H1 (cell line): ENCODE data around the gene ITSN1.

Experiments
- CBX8 ChIP-seq: fragments of 300-800, 300-1000 bp; sonication (generic); IDR thresholded peaks from 2 replicates; pipeline ENCODE4 v1.7.1; 2016; ENCODE audit warnings: low read depth, low read length, borderline replicate concordance
- EGR1 ChIP-seq: IDR thresholded peaks from 2 replicates; pipeline ENCODE4 v1.6.1; 2011; ENCODE audit warnings: low read depth, low read length, borderline replicate concordance
- EP300 ChIP-seq, 2 experiments: IDR thresholded peaks; 1 replicate in 1 of 2; 2 replicates in 1 of 2; pipeline ENCODE4 v1.6.1; 2011 to 2012; ENCODE audit warnings: low read depth in 2 of 2, low read length in 2 of 2, mild to moderate bottlenecking in 2 of 2, borderline replicate concordance in 1 of 2, inconsistent platforms in 1 of 2, moderate library complexity in 1 of 2
- GABPA ChIP-seq: IDR thresholded peaks from 2 replicates; pipeline ENCODE4 v1.6.1; 2011; ENCODE audit warnings: mild to moderate bottlenecking, low read length, moderate library complexity, borderline replicate concordance; ENCODE audit not compliant: insufficient read depth
- MAX ChIP-seq: IDR thresholded peaks from 2 replicates; pipeline ENCODE4 v1.6.1; 2012; ENCODE audit warnings: inconsistent platforms
- PHF8 ChIP-seq: fragments of 200-600 bp; sonication (generic); conservative IDR thresholded peaks from 2 replicates; pipeline ENCODE4 v1.7.1; 2012; ENCODE audit warnings: low read depth, mild to moderate bottlenecking, inconsistent platforms, low read length, moderate library complexity
- POLR2AphosphoS5 ChIP-seq: IDR thresholded peaks from 2 replicates; pipeline ENCODE4 v1.6.1; 2011; ENCODE audit warnings: low read depth, low read length
- SP1 ChIP-seq: IDR thresholded peaks from 2 replicates; pipeline ENCODE4 v1.6.1; 2011; ENCODE audit warnings: low read depth, low read length
- SP4 ChIP-seq: IDR thresholded peaks from 2 replicates; pipeline ENCODE4 v1.6.1; 2012; ENCODE audit warnings: low read length, inconsistent platforms
- YY1 ChIP-seq: IDR thresholded peaks from 2 replicates; pipeline ENCODE4 v1.6.1; 2011; ENCODE audit warnings: low read depth, mild to moderate bottlenecking, low read length
- TF ChIP-seq, protein P1 (sequence below), 3 experiments: IDR thresholded peaks; 1 replicate in 2 of 3; 2 replicates in 1 of 3; pipeline versions ENCODE4 v1.5.1 to v1.6.1; 2011; ENCODE audit warnings: low read length in 3 of 3, mild to moderate bottlenecking in 3 of 3, inconsistent platforms in 2 of 3, low read depth in 1 of 3, moderate library complexity in 1 of 3; ENCODE audit not compliant: insufficient read depth in 1 of 3; ENCODE audit errors: control extremely low read depth in 1 of 3

- TF ChIP-seq POLR2AphosphoS5 (no peak), PHF8 (no peak), EP300 (IDR thresholded peaks at IDR 0.05; ENCODE audit: borderline replicate concordance in 1 of 2, low read depth in 2 of 2, low read length in 2 of 2) (no peak), EGR1 (no peak), SP4 (no peak), GABPA (no peak), YY1 (no peak), MAX (no peak), CBX8 (no peak), SP1 (no peak)
- TF ChIP-seq, protein P1, sequence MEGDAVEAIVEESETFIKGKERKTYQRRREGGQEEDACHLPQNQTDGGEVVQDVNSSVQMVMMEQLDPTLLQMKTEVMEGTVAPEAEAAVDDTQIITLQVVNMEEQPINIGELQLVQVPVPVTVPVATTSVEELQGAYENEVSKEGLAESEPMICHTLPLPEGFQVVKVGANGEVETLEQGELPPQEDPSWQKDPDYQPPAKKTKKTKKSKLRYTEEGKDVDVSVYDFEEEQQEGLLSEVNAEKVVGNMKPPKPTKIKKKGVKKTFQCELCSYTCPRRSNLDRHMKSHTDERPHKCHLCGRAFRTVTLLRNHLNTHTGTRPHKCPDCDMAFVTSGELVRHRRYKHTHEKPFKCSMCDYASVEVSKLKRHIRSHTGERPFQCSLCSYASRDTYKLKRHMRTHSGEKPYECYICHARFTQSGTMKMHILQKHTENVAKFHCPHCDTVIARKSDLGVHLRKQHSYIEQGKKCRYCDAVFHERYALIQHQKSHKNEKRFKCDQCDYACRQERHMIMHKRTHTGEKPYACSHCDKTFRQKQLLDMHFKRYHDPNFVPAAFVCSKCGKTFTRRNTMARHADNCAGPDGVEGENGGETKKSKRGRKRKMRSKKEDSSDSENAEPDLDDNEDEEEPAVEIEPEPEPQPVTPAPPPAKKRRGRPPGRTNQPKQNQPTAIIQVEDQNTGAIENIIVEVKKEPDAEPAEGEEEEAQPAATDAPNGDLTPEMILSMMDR (IDR thresholded peaks at IDR 0.05; ENCODE audit: control extremely low read depth in 1 of 3, insufficient read depth in 1 of 3, low read depth in 1 of 3, low read length in 3 of 3), result no peak
These were observed 208.1 kb downstream of the ITSN1 start for GRCh38 chr21:33850401-33850800.
